Parathyroid adenoma (tissue), 2 donors: ENCODE data around the gene CLIP1.

Experiments used
- H2AFZ ChIP-seq: fragments of 300-600 bp; sonication (generic); one replicate; pipeline ENCODE4 v1.7.0; 2017; ENCODE audit warnings: antibody characterized with exemption, mild to moderate bottlenecking
- H3K27ac ChIP-seq: fragments of 300-600 bp; sonication (generic); one replicate; pipeline ENCODE4 v1.7.0; 2017
- H3K27me3 ChIP-seq: fragments of 300-600 bp; sonication (generic); one replicate; pipeline ENCODE4 v1.7.0; 2017; ENCODE audit warnings: low read length; ENCODE audit not compliant: control insufficient read depth, insufficient read depth
- H3K36me3 ChIP-seq: fragments of 300-600 bp; sonication (generic); one replicate; pipeline ENCODE4 v1.7.0; 2017; ENCODE audit warnings: low read length; ENCODE audit not compliant: control insufficient read depth, insufficient read depth
- H3K4me1 ChIP-seq: fragments of 300-600 bp; sonication (generic); one replicate; pipeline ENCODE4 v1.7.0; 2017; ENCODE audit warnings: control low read depth
- H3K4me2 ChIP-seq: fragments of 300-600 bp; sonication (generic); one replicate; pipeline ENCODE4 v1.7.0; 2017; ENCODE audit warnings: low read length
- H3K4me3 ChIP-seq: fragments of 300-600 bp; sonication (generic); one replicate; pipeline ENCODE4 v1.7.0; 2017; ENCODE audit warnings: low read depth, low read length
- H3K79me2 ChIP-seq: fragments of 300-600 bp; sonication (generic); one replicate; pipeline ENCODE4 v1.7.0; 2017; ENCODE audit warnings: control low read depth
- H3K9ac ChIP-seq: fragments of 300-600 bp; sonication (generic); one replicate; pipeline ENCODE4 v1.7.0; 2017; ENCODE audit warnings: mild to moderate bottlenecking
- H3K9me3 ChIP-seq: fragments of 300-600 bp; sonication (generic); one replicate; pipeline ENCODE4 v1.7.0; 2017; ENCODE audit warnings: low read length; ENCODE audit not compliant: control insufficient read depth
- CTCF ChIP-seq: fragments of 300-600 bp; sonication (generic); IDR thresholded peaks from one replicate; pipeline ENCODE4 v1.7.0; 2017; ENCODE audit warnings: antibody characterized with exemption, mild to moderate bottlenecking
- donor health status: primary hyperparathyroidism.

CLIP1 gene

DNA sequence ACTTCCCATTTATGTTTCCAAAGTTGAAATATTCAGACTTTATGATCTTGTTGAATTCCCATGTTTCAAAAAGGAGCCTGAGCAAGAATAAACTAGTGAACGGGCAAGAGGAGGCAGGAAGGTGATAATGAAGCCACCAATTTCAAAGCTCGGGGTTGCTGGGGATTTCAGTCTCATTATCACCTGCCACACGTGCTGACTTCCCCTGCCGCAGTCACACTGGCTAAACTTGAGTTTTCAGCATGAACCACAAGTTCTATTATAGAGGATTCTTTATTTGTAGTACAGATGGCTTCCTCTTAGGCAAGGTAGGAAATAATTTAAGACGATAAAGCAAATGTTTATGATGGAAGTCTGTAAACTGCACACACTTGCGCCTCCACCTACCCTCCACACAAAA is 178.5 kb downstream of the CLIP1 start:
- no peaks in the 10 kb centered on the region for H3K36me3 ChIP-seq

DNA sequence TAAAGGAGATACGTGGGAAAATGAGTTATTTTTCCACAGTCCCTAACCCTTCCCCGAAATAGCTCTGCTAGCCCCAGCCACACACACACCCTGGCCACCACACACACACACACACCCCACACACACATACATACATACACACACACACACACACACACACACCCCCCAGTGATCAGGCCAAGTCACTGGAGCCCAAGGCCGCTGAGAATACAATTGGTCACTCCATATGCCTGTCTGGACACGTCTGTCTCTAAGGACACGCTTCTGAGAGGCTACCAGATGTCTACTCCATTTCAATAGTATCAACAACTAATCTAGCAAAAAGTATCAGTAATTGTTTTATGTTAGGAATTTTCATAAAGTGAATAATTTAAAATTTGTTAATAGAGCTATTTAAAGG is 183.6 kb downstream of the CLIP1 start:
- no peaks in the 10 kb centered on the region for H3K36me3 ChIP-seq
- H3K9me3 ChIP-seq, result no peaks in the 10 kb centered on the region
- H3K4me1 ChIP-seq, result no peaks in the 10 kb centered on the region
- no peaks in the 10 kb centered on the region for H3K27me3 ChIP-seq
- no peak overlapping the region for H3K9ac ChIP-seq
- H3K4me3 ChIP-seq, result no peak overlapping the region
- H3K79me2 ChIP-seq, result no peaks in the 10 kb centered on the region
- no peak overlapping the region for H3K4me2 ChIP-seq
- H2AFZ ChIP-seq, result no peak overlapping the region
- no peak overlapping the region for H3K27ac ChIP-seq
- no peak for TF ChIP-seq CTCF

More for the DNA sequence above, 178.5 kb downstream of the CLIP1 start:
- Histone ChIP-seq H3K9ac (no peak overlapping the region), H3K4me3 (no peak overlapping the region), H3K27me3 (no peaks in the 10 kb centered on the region), H3K79me2 (no peaks in the 10 kb centered on the region), H2AFZ (no peak overlapping the region), H3K27ac (no peak overlapping the region), H3K9me3 (no peaks in the 10 kb centered on the region), H3K4me2 (no peak overlapping the region), H3K4me1 (no peaks in the 10 kb centered on the region)
- no peak for TF ChIP-seq CTCF

- no peak overlapping the region for H3K9ac ChIP-seq
- no peak overlapping the region for H3K4me3 ChIP-seq
- H3K4me2 ChIP-seq, result no peak overlapping the region
- H3K27ac ChIP-seq, result no peak overlapping the region
- H3K4me1 ChIP-seq, result no peaks in the 10 kb centered on the region
- H2AFZ ChIP-seq, result no peak overlapping the region
- H3K36me3 ChIP-seq, result no peaks in the 10 kb centered on the region
- no peaks in the 10 kb centered on the region for H3K27me3 ChIP-seq
- H3K9me3 ChIP-seq, result no peaks in the 10 kb centered on the region
- TF ChIP-seq CTCF, result no peak
- H3K79me2 ChIP-seq, result no peaks in the 10 kb centered on the region
Observed at GRCh38 chr12:122235741-122236140, 186.7 kb downstream of the CLIP1 start.

GRCh38 chr12:122232691-122233090 is 189.8 kb downstream of the CLIP1 start:
- Histone ChIP-seq H3K9ac (no peak overlapping the region), H3K9me3 (no peaks in the 10 kb centered on the region), H3K36me3 (no peaks in the 10 kb centered on the region), H3K27ac (no peak overlapping the region), H3K4me1 (no peaks in the 10 kb centered on the region), H3K4me3 (no peak overlapping the region), H2AFZ (no peak overlapping the region), H3K4me2 (no peak overlapping the region), H3K27me3 (no peaks in the 10 kb centered on the region), H3K79me2 (no peaks in the 10 kb centered on the region)
- no peak for TF ChIP-seq CTCF

- Histone ChIP-seq H3K79me2 (no peaks in the 10 kb centered on the region), H3K4me3 (no peak overlapping the region), H3K27ac (no peak overlapping the region), H3K4me2 (no peak overlapping the region), H3K36me3 (no peaks in the 10 kb centered on the region), H3K9me3 (no peaks in the 10 kb centered on the region), H3K27me3 (no peaks in the 10 kb centered on the region), H2AFZ (no peak overlapping the region), H3K9ac (no peak overlapping the region), H3K4me1 (no peaks in the 10 kb centered on the region)
- TF ChIP-seq CTCF, result no peak
Observed at GRCh38 chr12:122230798-122231197, 191.7 kb downstream of the CLIP1 start.
